H1 (cell line): ENCODE results near the gene GTPBP6. TPM values are rescaled to one million over a fixed set of nuclear protein-coding genes. Genes with fewer than 3 reads are reported as not detected.

Source experiments
- CTCF ChIA-PET: fragments of 300-600 bp; sonication (Branson Sonifier 250); formaldehyde crosslinking; loops from one replicate; lab custom pipeline; 2021; ENCODE audit not compliant: partially characterized antibody; lab: Charles Lee
- POLR2A ChIA-PET: fragments of 300-600 bp; sonication (Branson Sonifier 250); formaldehyde crosslinking; loops from one replicate; lab custom pipeline; 2021; ENCODE audit warnings: inconsistent platforms; ENCODE audit not compliant: partially characterized antibody; lab: Charles Lee
- DNase-seq, 2 experiments: peaks; one replicate each; pipeline versions ENCODE4 v3.0.0 to v3.0.0-alpha.2; 2010 to 2022; ENCODE audit warnings: low spot score in 2 of 2, low read depth in 1 of 2, mixed read lengths in 1 of 2
- FAIRE-seq: peaks from 2 replicates; lab custom pipeline; 2011; peaks lifted over from hg19 to GRCh38; lab: Jason Lieb, UNC
- H2AFZ ChIP-seq: 2 replicates; pipeline ENCODE4 v1.8.1; 2012; ENCODE audit warnings: low read length, inconsistent platforms
- H2AK5ac ChIP-seq: 2 replicates; pipeline ENCODE4 v1.6.1; 2013; ENCODE audit warnings: low read depth, low read length
- H2BK120ac ChIP-seq: replicated peaks from 2 replicates; pipeline ENCODE3; 2013; ENCODE audit warnings: low read depth, low read length, inconsistent platforms
- H2BK12ac ChIP-seq: 2 replicates; pipeline ENCODE4 v1.6.1; 2013; ENCODE audit warnings: low read depth, low read length
- H2BK15ac ChIP-seq: 2 replicates; pipeline ENCODE4 v1.6.1; 2013; ENCODE audit warnings: low read length
- H2BK20ac ChIP-seq: 2 replicates; pipeline ENCODE4 v1.6.1; 2013; ENCODE audit warnings: low read length
- H2BK5ac ChIP-seq: 2 replicates; pipeline ENCODE4 v1.6.1; 2013; ENCODE audit warnings: low read depth, low read length
- H3K14ac ChIP-seq: 2 replicates; pipeline ENCODE4 v1.6.1; 2013; ENCODE audit warnings: inconsistent platforms; ENCODE audit not compliant: insufficient read length
- H3K18ac ChIP-seq: 2 replicates; pipeline ENCODE4 v1.6.1; 2013; ENCODE audit warnings: low read length; ENCODE audit errors: extremely low read depth
- H3K23ac ChIP-seq: 2 replicates; pipeline ENCODE4 v1.6.1; 2013; ENCODE audit warnings: inconsistent platforms; ENCODE audit not compliant: insufficient read length
- H3K23me2 ChIP-seq: 2 replicates; pipeline ENCODE4 v1.6.1; 2013; ENCODE audit warnings: low read depth, low read length
- H3K27ac ChIP-seq: 2 replicates; pipeline ENCODE4 v1.6.1; 2011; ENCODE audit warnings: low read depth, low read length, inconsistent platforms
- H3K27me3 ChIP-seq, 4 experiments: replicated peaks in 1 of 4; 1 replicate in 1 of 4; 2 replicates in 3 of 4; pipeline versions ENCODE4 v1.6.1 to v1.8.1; 2011 to 2013; ENCODE audit warnings: low read length in 3 of 4, mild to moderate bottlenecking in 3 of 4, inconsistent platforms in 2 of 4, mixed read lengths in 2 of 4, moderate library complexity in 1 of 4; ENCODE audit not compliant: control insufficient read depth in 3 of 4, insufficient read depth in 3 of 4; ENCODE audit errors: extremely low read depth in 1 of 4
- H3K36me3 ChIP-seq, 4 experiments: 2 replicates each; pipeline versions ENCODE4 v1.6.1 to v1.8.1; 2011 to 2013; ENCODE audit warnings: mild to moderate bottlenecking in 4 of 4, low read length in 3 of 4, moderate library complexity in 2 of 4, control low read depth in 1 of 4, inconsistent platforms in 1 of 4; ENCODE audit not compliant: insufficient read depth in 4 of 4, control insufficient read depth in 2 of 4
- H3K4ac ChIP-seq: replicated peaks from 2 replicates; pipeline ENCODE3; 2013; ENCODE audit warnings: low read length, low read depth, mixed read lengths, inconsistent platforms; ENCODE audit not compliant: insufficient read length
- H3K4me1 ChIP-seq, 4 experiments: replicated peaks in 1 of 4; 1 replicate in 1 of 4; 2 replicates in 3 of 4; pipeline versions ENCODE4 v1.6.1 to v1.8.1; 2011 to 2013; ENCODE audit warnings: low read length in 3 of 4, inconsistent platforms in 2 of 4, mixed read lengths in 1 of 4; ENCODE audit not compliant: insufficient read depth in 4 of 4, control insufficient read depth in 3 of 4
- H3K4me2 ChIP-seq, 2 experiments: 2 replicates each; pipeline versions ENCODE4 v1.6.1 to v1.8.1; 2011 to 2013; ENCODE audit warnings: low read depth in 2 of 2, low read length in 2 of 2, control low read depth in 1 of 2, inconsistent platforms in 1 of 2, mild to moderate bottlenecking in 1 of 2; ENCODE audit not compliant: insufficient read depth in 1 of 2
- H3K4me3 ChIP-seq, 4 experiments: fragments of 200-600, 300-600 bp in 1 of 4; sonication (generic), shearing (Covaris generic), sonication (Bioruptor Twin) in 1 of 4; 2 replicates each; pipeline versions ENCODE4 v1.5.1 to v1.8.1; 2011 to 2016; ENCODE audit warnings: low read length in 4 of 4, low read depth in 3 of 4, control low read depth in 2 of 4, inconsistent platforms in 2 of 4, mild to moderate bottlenecking in 2 of 4, mixed read lengths in 1 of 4, moderate library complexity in 1 of 4; ENCODE audit not compliant: insufficient read depth in 2 of 4; ENCODE audit errors: extremely low read depth in 1 of 4
- H3K56ac ChIP-seq: replicated peaks from 2 replicates; pipeline ENCODE3; 2013; ENCODE audit warnings: low read depth, mild to moderate bottlenecking, mixed read lengths, low read length, inconsistent platforms; ENCODE audit not compliant: insufficient read length
- H3K79me1 ChIP-seq: 2 replicates; pipeline ENCODE4 v1.6.1; 2013; ENCODE audit warnings: low read depth, low read length, control low read depth
- H3K79me2 ChIP-seq, 2 experiments: 2 replicates each; pipeline versions ENCODE4 v1.6.1 to v1.8.1; 2012 to 2013; ENCODE audit warnings: low read length in 2 of 2, mild to moderate bottlenecking in 2 of 2, inconsistent platforms in 1 of 2; ENCODE audit not compliant: insufficient read depth in 2 of 2, control insufficient read depth in 1 of 2
- H3K9ac ChIP-seq, 4 experiments: replicated peaks in 1 of 4; 1 replicate in 1 of 4; 2 replicates in 3 of 4; pipeline versions ENCODE4 v1.6.1 to v1.8.1; 2011 to 2013; ENCODE audit warnings: low read depth in 3 of 4, low read length in 3 of 4, control low read depth in 2 of 4, mild to moderate bottlenecking in 2 of 4, moderate library complexity in 2 of 4, inconsistent platforms in 1 of 4; ENCODE audit errors: extremely low read depth in 1 of 4
- H3K9me3 ChIP-seq, 2 experiments: 2 replicates each; pipeline versions ENCODE4 v1.6.1 to v1.8.1; 2012 to 2013; ENCODE audit warnings: mild to moderate bottlenecking in 2 of 2, moderate library complexity in 2 of 2, control low read depth in 1 of 2, inconsistent platforms in 1 of 2, low read depth in 1 of 2, low read length in 1 of 2, mixed read lengths in 1 of 2; ENCODE audit not compliant: insufficient read depth in 2 of 2
- H4K20me1 ChIP-seq, 2 experiments: replicated peaks in 1 of 2; 2 replicates each; pipeline versions ENCODE3 to v1.8.1; 2011 to 2013; ENCODE audit warnings: inconsistent platforms in 2 of 2, low read length in 2 of 2, mild to moderate bottlenecking in 1 of 2; ENCODE audit not compliant: insufficient read depth in 2 of 2, control insufficient read depth in 1 of 2
- H4K5ac ChIP-seq: 2 replicates; pipeline ENCODE4 v1.6.1; 2013; ENCODE audit warnings: low read length, low read depth, mixed read lengths, inconsistent platforms; ENCODE audit not compliant: insufficient read length
- H4K8ac ChIP-seq: 2 replicates; pipeline ENCODE4 v1.8.0; 2013; ENCODE audit warnings: mild to moderate bottlenecking, moderate library complexity, low read length, inconsistent platforms; ENCODE audit not compliant: insufficient read depth; ENCODE audit errors: extremely low read depth
- H4K91ac ChIP-seq: replicated peaks from 2 replicates; pipeline ENCODE3; 2013; ENCODE audit warnings: low read length, mixed read lengths, inconsistent platforms; ENCODE audit not compliant: insufficient read length
- BCL11A ChIP-seq, 2 experiments: IDR thresholded peaks; one replicate each; pipeline ENCODE4 v1.6.1; 2011; ENCODE audit warnings: low read depth in 2 of 2, low read length in 2 of 2, mild to moderate bottlenecking in 2 of 2
- CHD1 ChIP-seq: IDR thresholded peaks from 2 replicates; pipeline ENCODE4 v1.6.1; 2012; ENCODE audit warnings: low read depth, low read length, improper control_type of control experiment
- CHD2 ChIP-seq: IDR thresholded peaks from 2 replicates; pipeline ENCODE4 v1.6.1; 2012; ENCODE audit warnings: low read length, improper control_type of control experiment
- CREB1 ChIP-seq: IDR thresholded peaks from 2 replicates; pipeline ENCODE4 v1.6.1; 2012; ENCODE audit warnings: inconsistent platforms
- EGR1 ChIP-seq: IDR thresholded peaks from 2 replicates; pipeline ENCODE4 v1.6.1; 2011; ENCODE audit warnings: low read depth, low read length, borderline replicate concordance
- EZH2 ChIP-seq: fragments of 200-600 bp; sonication (generic); IDR thresholded peaks from 2 replicates; pipeline ENCODE4 v1.7.1; 2012; ENCODE audit warnings: low read depth, mild to moderate bottlenecking, moderate library complexity, low read length, inconsistent platforms; ENCODE audit not compliant: severe bottlenecking
- KDM5A ChIP-seq: fragments of 200-600 bp; IDR thresholded peaks from 2 replicates; pipeline ENCODE4 v1.7.1; 2012; ENCODE audit warnings: mild to moderate bottlenecking, low read length, inconsistent platforms, mixed read lengths
- MAFK ChIP-seq: IDR thresholded peaks from 2 replicates; pipeline ENCODE4 v1.6.1; 2012; ENCODE audit warnings: low read depth, mild to moderate bottlenecking, improper control_type of control experiment, low read length
- PHF8 ChIP-seq: fragments of 200-600 bp; sonication (generic); conservative IDR thresholded peaks from 2 replicates; pipeline ENCODE4 v1.7.1; 2012; ENCODE audit warnings: low read depth, mild to moderate bottlenecking, inconsistent platforms, low read length, moderate library complexity
- RAD21 ChIP-seq, 2 experiments: IDR thresholded peaks in 1 of 2; conservative IDR thresholded peaks in 1 of 2; 2 replicates each; pipeline ENCODE4 v1.6.1; 2011; ENCODE audit warnings: low read depth in 2 of 2, low read length in 2 of 2, improper control_type of control experiment in 1 of 2, inconsistent platforms in 1 of 2, mild to moderate bottlenecking in 1 of 2, moderate library complexity in 1 of 2
- RBBP5 ChIP-seq: IDR thresholded peaks from 2 replicates; pipeline ENCODE4 v1.7.1; 2012; ENCODE audit warnings: low read depth, mild to moderate bottlenecking, inconsistent platforms, low read length, moderate library complexity, borderline replicate concordance
- SRF ChIP-seq: IDR thresholded peaks from 2 replicates; pipeline ENCODE4 v1.6.1; 2011; ENCODE audit warnings: mild to moderate bottlenecking, low read depth, low read length, moderate library complexity
- TEAD4 ChIP-seq: IDR thresholded peaks from 2 replicates; pipeline ENCODE4 v1.6.1; 2012; ENCODE audit warnings: low read depth, low read length, inconsistent platforms, mixed read lengths
- ZNF274 ChIP-seq: IDR thresholded peaks from 2 replicates; pipeline ENCODE4 v1.7.0; 2012; ENCODE audit warnings: low read length, borderline replicate concordance; ENCODE audit errors: extremely low read depth
- WGBS, 2 experiments: shearing (Covaris generic) in 1 of 2; methylation state at CpG; one replicate each; pipeline versions ENCODE4 v1.1.6 to v1.1.7; 2013 to 2015; ENCODE audit warnings: low lambda C conversion rate in 2 of 2, mixed read lengths in 2 of 2, inconsistent platforms in 1 of 2, low coverage in 1 of 2, missing lambda C conversion rate in 1 of 2; ENCODE audit not compliant: insufficient replicate concordance in 2 of 2, insufficient coverage in 1 of 2, insufficient read length in 1 of 2; ENCODE audit errors: extremely low coverage in 1 of 2, missing lambda C conversion rate in 1 of 2; 5-methylcytosine and 5-hydroxymethylcytosine counted together
- polyA plus RNA-seq, 7 experiments: library from polyadenylated mRNA; depleted of rRNA in 3 of 7; stranded (reverse) in 5 of 7; unstranded in 2 of 7; fragments of >200 nt in 5 of 7; fragments of 200-250 nt in 2 of 7; gene quantifications; 1 replicate in 5 of 7; 2 replicates in 1 of 7; 4 replicates in 1 of 7; pipeline versions ENCODE4 v1.2.1 to v1.2.3, GENCODE V29; 2011 to 2013; ENCODE audit warnings: missing spikeins in 2 of 7, mixed read lengths in 2 of 7
- total RNA-seq: library from RNA; stranded (reverse); fragmentation: NEBNext Ultra II Directional; extraction: Animal tissue kit (Norgen Biotek cat#: 25700); gene quantifications from 2 replicates; pipeline ENCODE4 v1.2.1, GENCODE V29; 2021

The GTPBP6 gene
- total and polyA plus RNA-seq, 2 of the 8 experiments (the other 6 are each of a cell fraction or from before 2014, with no cell fraction given) = 33.9 to 57.1 TPM

DNA sequence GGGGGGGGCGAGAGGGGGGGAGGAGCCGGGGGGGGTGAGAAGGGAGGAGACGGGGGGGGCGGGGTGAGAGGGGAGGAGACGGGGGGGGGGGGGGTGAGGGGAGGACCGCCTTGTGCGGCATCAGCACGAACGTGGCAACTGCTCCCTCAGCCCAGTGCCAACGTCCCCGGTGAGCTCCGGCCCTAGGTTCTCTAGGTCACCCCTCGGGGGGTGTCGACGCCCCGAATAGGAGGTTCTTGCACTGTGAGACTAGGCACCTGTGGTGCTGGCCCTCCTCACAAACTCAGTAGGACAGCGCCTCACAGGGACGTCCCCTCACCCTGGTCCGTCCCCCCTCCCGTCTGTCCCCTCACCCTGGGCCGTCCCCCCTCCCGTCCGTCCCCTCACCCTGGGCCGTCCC lies 21.5 kb upstream of the GTPBP6 start:
- Histone ChIP-seq H2BK5ac (no peak overlapping the region), H3K56ac (no peak overlapping the region), H4K5ac (no peak overlapping the region), H3K9ac (no peak overlapping the region), H2AFZ (no peak overlapping the region), H3K23ac (no peak overlapping the region), H3K36me3 (peaks cover 5 to 42% (median 20%) of the 10 kb centered on the region in 4 experiments; a peak in 5 of 8 replicates), H2BK20ac (no peak overlapping the region), H3K18ac (no peak overlapping the region), H2AK5ac (no peak overlapping the region), H3K4me1 (no peaks in the 10 kb centered on the region), H3K23me2 (no peaks in the 10 kb centered on the region), H3K4me2 (no peak overlapping the region), H3K27me3 (no peaks in the 10 kb centered on the region), H3K27ac (no peak overlapping the region), H2BK12ac (no peak overlapping the region), H4K8ac (no peak overlapping the region), H3K9me3 (no peaks in the 10 kb centered on the region; a peak in 1 of 4 replicates), H4K20me1 (peaks cover 0 to 6% of the 10 kb centered on the region in 2 experiments), H3K79me1 (no peaks in the 10 kb centered on the region; the same call in 1 of the 2 replicates), H3K79me2 (no peaks in the 10 kb centered on the region), H2BK15ac (no peak overlapping the region), H2BK120ac (no peak overlapping the region), H3K14ac (no peak overlapping the region), H3K4ac (no peak overlapping the region), H4K91ac (no peak overlapping the region), H3K4me3 (no peak overlapping the region)
- no CpG with 5 or more reads among the region's 24 CpGs for WGBS, 2 experiments
- POLR2A ChIA-PET = no interaction called here
- CTCF ChIA-PET = no interaction called here
- no peak for DNase-seq
- no peak for TF ChIP-seq PHF8
- TF ChIP-seq EZH2 = no peak
- no peak for TF ChIP-seq RBBP5
- no peak for TF ChIP-seq CHD2
- no peak for TF ChIP-seq SRF
- no peak for TF ChIP-seq CREB1
- TF ChIP-seq CHD1 = no peak
- no peak for TF ChIP-seq RAD21 (IDR thresholded peaks at IDR 0.05 in 1 of 2, conservative IDR thresholded peaks at IDR 0.05 in 1 of 2; ENCODE audit: low read depth in 2 of 2, low read length in 2 of 2)
- TF ChIP-seq TEAD4 = no peak
- no peak for TF ChIP-seq EGR1
- TF ChIP-seq MAFK = no peak
- no peak for TF ChIP-seq BCL11A (IDR thresholded peaks at IDR 0.05; ENCODE audit: low read depth in 2 of 2, low read length in 2 of 2)
- no peak for TF ChIP-seq ZNF274
- no peak for TF ChIP-seq KDM5A
- FAIRE-seq = no peak
